Globus pallidus (tissue), 1 donor: ENCODE results near the gene MTTP.

Source experiments
- DNase-seq: peaks from one replicate; pipeline ENCODE4 v3.0.0-alpha.2; 2015; ENCODE audit warnings: low spot score

The MTTP gene

DNA sequence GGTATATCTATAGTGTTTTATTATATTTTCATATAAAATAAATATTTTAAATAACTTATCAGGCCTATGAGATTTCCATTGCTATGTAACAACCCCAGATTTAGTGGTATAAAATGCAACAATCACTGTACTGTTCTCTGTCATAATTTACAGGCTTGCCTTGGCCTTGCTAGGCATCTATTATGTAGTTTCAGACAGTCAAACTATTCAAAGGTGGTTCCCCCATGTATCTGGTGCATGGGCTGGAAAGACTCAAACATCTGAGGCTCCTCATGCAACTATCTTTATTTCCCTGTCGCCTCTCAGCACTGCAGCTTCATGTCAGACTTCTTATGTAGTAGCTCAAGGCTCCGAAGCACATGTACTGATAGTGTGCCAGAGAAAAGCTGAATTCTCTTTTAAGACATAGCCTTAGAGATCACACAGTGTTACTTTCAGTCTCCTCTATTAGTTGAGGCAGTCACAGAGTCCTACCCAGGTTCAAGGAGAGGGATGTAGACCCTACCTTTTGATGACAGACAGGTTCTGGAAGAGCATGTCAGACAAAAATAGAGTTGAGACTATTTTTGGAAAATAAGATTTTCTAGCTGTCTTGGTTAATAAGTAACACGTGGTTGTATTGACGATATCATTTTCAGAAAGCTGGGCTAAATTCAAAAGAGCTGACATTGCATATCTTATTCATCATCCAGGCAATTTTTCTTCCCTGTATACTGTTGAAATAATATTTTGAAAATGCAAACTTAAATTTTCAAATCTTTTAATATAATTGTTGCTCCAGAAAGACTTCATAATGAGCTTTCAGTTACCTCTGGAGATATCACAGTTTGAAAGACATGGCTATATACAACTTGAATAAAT is 19.4 kb downstream of the MTTP start:
- no peak for DNase-seq

GRCh38 chr4:99594818-99595217 is 20.2 kb downstream of the MTTP start:
- no peak for DNase-seq

- no peak for DNase-seq
Measured at GRCh38 chr4:99606716-99607115, 32.1 kb downstream of the MTTP start.

DNA sequence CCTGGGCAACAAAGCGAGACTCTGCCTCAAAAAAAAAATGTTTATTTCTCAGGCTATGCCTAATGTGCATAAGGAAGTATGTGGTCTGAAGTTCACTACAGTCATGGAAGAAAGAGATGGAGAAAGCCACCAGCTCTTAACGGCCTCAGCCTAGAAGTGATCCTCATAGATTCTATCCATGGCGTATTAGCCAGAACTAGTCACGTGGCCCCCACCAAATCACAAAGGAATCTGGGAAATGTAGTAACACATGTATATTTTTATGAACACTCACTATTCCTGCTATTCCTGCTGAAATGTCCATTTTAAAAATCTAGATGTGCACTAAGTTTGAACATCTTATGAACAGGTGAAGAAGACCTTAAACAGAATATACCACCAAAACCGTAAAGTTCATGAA is 33.8 kb downstream of the MTTP start:
- no peak for DNase-seq

GRCh38 chr4:99610605-99611175 is 36.1 kb downstream of the MTTP start:
- no peak for DNase-seq

DNA sequence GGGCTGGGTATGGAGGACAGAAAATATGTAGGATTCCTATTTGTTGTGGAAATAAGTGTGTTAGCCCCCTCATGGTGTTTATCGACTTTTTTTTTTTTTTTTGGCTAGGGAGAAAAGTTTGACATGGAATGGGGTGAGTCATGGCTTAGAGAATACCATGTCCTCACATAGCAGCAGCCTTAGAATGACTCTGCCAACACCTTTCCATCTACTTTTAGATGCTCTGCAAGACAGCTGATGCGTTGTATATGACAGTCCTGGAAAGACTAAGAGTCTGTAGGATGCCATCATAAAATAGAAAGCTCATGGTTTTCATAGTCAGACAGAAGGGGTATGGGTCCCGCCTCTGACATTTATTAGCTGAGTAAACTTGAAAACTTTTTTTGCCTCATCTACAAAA is 37.7 kb downstream of the MTTP start:
- DNase-seq, result no peak

DNA sequence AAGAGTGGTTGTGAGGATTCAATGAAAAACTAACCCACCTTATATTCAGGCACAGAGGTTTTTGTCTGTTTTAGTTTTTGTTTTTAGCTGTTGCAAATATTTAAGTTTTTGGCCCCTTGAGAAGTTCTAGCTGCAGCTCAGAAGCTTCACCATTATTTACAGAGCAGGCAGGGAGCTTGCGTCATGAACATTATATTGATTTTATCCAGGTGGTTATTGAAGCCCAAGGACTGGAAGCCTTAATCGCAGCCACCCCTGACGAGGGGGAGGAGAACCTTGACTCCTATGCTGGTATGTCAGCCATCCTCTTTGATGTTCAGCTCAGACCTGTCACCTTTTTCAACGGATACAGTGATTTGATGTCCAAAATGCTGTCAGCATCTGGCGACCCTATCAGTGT is 38.1 kb downstream of the MTTP start:
- DNase-seq, result no peak

- no peak for DNase-seq
Measured at GRCh38 chr4:99614491-99614890, 39.9 kb downstream of the MTTP start.

DNA sequence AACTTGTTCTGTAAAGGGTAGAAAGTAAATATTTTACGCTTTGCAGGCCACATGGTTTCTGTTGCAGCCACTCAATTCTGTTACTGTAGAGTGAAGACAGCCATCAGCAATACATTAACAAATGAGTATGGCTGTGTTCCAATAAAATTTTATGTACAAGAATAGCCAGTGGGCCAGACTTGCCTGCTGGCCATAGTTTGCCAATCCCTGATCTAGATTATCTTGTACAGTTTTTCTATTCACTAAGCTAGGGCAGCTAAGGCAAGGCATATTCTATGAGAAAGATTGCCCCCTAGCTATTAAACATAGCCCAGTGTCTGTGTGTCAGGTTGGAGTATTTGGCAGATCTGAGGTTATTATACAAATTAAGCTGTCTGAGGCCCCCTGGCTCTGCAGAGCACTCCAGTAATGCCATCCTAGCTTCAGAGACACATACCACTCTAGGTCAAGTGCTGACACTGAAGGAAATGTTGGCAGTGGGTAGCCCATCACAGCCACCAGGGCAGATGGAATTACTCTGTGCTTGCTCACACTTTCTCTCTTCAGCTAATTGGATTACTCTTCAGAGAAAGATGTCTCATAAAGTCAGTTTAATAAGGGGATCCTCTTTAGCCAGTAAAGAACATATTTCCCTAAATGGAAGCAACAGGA is 40.7 kb downstream of the MTTP start:
- no peak for DNase-seq

GRCh38 chr4:99617374-99617773 is 42.8 kb downstream of the MTTP start:
- DNase-seq, result no peak

- DNase-seq, result no peak
Measured at GRCh38 chr4:99622341-99622740, 47.7 kb downstream of the MTTP start.

- DNase-seq, result no peak
Measured at GRCh38 chr4:99624141-99624719, 49.6 kb downstream of the MTTP start.

DNA sequence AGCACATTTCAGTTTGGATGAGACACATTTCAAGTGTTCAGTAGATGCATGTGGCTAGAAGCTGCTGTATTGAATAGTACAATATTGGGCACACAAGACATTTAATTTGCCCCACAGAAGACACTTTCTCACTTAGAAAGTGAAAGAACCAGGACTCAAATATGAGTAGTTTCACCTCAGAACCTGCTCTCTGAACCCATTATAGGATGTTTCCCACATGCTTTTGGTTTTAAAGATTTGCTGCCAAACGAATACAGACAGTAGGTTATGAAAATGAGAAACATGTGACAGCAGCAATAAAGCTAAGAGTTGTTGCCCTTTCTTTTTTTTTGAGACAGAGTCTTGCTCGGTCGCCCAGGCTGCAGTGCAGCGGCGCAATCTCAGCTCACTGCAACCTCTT is 50.7 kb downstream of the MTTP start:
- no peak for DNase-seq

DNA sequence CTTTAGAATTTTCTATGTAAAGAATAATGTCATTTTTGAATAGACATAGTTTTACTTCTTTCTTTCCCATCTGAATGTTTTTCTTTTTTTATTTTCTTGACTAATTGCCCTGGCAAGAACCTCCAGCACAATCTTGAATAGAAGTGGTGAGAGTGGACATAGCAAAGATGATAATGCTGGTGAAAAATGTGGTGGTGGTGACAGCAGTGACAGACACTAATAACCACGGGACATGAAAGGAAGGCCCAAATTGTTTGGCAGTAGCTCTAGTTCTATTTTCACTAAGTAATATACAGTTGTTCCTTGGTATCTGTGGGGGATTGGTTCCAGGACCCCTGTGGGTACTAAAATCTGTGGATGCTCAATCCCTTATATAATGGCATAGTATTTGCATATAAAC is 53.4 kb downstream of the MTTP start:
- DNase-seq, result no peak

- no peak for DNase-seq
Measured at GRCh38 chr4:99629962-99630554, 55.4 kb downstream of the MTTP start.

DNA sequence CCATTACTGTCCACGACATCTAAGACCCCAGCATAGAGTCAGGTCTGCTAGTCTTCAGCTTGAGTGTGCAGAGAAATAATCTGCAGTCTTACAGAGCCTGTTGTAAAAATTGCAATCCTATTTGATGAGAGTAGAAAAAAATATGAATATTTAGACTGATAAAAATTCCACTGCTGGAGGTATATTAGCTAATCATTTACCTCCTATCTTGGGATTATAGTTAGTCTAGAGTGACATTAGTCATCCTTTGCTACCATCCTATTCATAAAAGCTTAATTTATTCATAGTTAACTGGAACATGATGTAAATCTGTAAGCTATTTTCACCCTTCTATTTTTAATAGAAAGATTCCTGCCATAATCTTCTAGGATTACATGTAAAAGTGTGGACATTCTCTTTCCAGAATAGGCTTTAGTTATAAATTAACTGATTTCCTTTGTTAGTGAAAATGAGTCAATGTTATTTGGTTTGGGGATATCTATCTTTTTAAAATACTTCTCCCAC is 56.3 kb downstream of the MTTP start:
- no peak for DNase-seq

DNA sequence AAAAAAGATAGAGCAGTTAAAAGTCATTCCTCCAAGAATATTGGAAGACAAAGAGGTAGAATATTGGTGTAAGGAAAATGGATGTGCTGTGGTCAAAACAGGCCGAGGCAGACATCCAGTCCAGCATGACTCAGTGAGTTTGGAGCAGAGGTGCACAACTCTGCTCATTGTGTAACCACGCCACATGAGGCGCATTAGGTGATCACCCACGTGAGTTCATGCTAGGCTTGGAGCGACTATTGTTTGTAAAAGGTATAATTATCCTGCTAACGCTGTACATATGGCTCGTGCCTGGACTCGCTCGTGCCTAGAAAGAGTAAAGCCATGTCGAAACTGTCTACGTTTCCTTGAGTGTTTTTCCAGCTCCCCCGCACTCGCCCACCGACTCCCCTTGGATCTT is 59.1 kb downstream of the MTTP start:
- DNase-seq, result no peak

DNA sequence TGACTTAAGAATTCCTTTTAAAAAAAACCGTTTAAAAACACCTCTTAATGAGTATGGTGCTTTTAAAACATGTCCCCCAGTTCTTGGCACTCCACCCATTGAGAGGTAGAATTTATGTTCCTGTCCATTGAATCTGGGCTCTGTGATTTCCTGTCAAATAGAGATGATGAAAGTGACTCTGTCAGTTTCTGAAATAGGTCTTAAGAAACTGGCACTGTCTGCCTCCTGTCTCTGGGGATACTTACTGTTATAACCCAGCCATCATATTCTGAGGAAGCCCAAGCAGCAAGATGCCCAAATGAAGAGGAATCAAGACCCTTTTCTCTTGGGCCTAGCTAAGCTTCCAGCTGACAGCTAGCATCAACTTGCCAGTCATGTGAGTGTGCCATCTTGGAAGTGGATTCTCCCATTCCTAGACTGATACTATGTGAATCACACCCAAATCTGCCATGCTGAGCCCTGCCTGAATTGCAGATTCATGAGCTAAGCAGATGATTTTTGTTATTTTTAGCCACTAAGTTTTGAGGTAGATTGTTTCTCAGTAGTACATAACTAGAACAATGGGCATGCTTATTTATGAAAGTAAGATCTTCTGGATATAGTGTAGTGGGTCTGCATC is 60.2 kb downstream of the MTTP start:
- no peak for DNase-seq

GRCh38 chr4:99635601-99636000 is 61.0 kb downstream of the MTTP start:
- no peak for DNase-seq

DNA sequence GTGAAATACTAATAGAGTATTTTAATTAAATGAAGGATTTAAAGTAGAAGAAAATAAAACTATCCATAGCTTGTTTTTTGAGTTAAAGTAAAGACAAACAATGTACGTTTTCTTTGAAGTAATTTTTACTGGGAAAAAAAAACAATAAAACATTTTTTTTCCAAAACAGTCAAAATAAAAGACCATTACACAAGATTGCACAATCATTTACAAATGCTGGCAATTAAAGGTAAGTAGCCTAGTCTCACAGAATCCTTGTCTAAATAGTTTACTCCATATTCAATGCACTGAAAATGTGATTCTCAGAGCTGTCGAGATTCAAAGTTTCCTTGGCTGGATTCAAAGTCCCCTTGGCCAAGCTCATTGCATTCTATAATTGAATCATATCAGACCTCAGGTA is 61.8 kb downstream of the MTTP start:
- DNase-seq, result no peak

GRCh38 chr4:99637174-99637573 is 62.5 kb downstream of the MTTP start:
- no peak for DNase-seq

GRCh38 chr4:99640676-99641075 is 66.1 kb downstream of the MTTP start:
- DNase-seq, result no peak
